GM12878 (cell line): ENCODE results near the gene DNAJC5G. TPM values are rescaled to one million over a fixed set of nuclear protein-coding genes. Genes with fewer than 3 reads are reported as not detected.

Source experiments
- ATAC-seq: fragments of 200-7000 bp; cut with Tn5 transposase; 3 replicates; pipeline ENCODE4 v1.9.1; 2020; ENCODE audit warnings: mild to moderate bottlenecking, moderate library complexity
- BruUV-seq: library from RNA; stranded (reverse); fragments of 400-500 nt; replicated peaks from 2 replicates; lab custom pipeline; 2021; lab: Mats Ljungman, UMichigan
- CTCF ChIA-PET: fragments of 300-600 bp; sonication (Branson Sonifier 250); formaldehyde crosslinking; extraction: SDS; loops from one replicate; lab custom pipeline; 2021; ENCODE audit warnings: inconsistent platforms; lab: Yijun Ruan, JAX
- POLR2A ChIA-PET: fragments of 350-600 bp; formaldehyde crosslinking; extraction: SDS; loops from one replicate; lab custom pipeline; 2021; ENCODE audit warnings: inconsistent platforms; lab: Charles Lee
- RAD21 ChIA-PET: fragments of 300-600 bp; sonication (Branson Sonifier 250); formaldehyde crosslinking; loops from one replicate; lab custom pipeline; 2023; ENCODE audit warnings: antibody characterized with exemption; ENCODE audit not compliant: unreplicated experiment; lab: Charles Lee
- SMC1A ChIA-PET: fragments of 300-600 bp; sonication (Branson Sonifier 250); formaldehyde crosslinking; loops from one replicate; lab custom pipeline; 2023; ENCODE audit not compliant: unreplicated experiment, uncharacterized antibody; lab: Charles Lee
- DNase-seq: peaks from one replicate; pipeline ENCODE4 v3.0.0-alpha.2; 2011; ENCODE audit warnings: low read depth, low spot score
- FAIRE-seq: peaks from 3 replicates; lab custom pipeline; 2011; peaks lifted over from hg19 to GRCh38; lab: Jason Lieb, UNC
- H2AFZ ChIP-seq: 2 replicates; pipeline ENCODE4 v1.6.0; 2011; ENCODE audit warnings: low read depth, low read length, control low read depth; ENCODE audit not compliant: control insufficient read depth
- H3K27ac ChIP-seq: 2 replicates; pipeline ENCODE4 v1.5.1; 2011; ENCODE audit warnings: control low read depth; ENCODE audit not compliant: control insufficient read depth, insufficient read depth
- H3K27me3 ChIP-seq, 2 experiments: replicated peaks in 1 of 2; 2 replicates each; pipeline versions ENCODE4 v1.6.0 to v1.6.1; 2011; ENCODE audit warnings: low read length in 1 of 2; ENCODE audit not compliant: control insufficient read depth in 2 of 2, insufficient read depth in 2 of 2
- H3K36me3 ChIP-seq, 2 experiments: 2 replicates each; pipeline ENCODE4 v1.5.1; 2011; ENCODE audit warnings: low read length in 1 of 2; ENCODE audit not compliant: control insufficient read depth in 2 of 2, insufficient read depth in 2 of 2
- H3K4me1 ChIP-seq: 2 replicates; pipeline ENCODE4 v1.6.1; 2011; ENCODE audit warnings: mild to moderate bottlenecking, low read length, moderate library complexity, mixed read lengths; ENCODE audit not compliant: control insufficient read depth, insufficient read depth
- H3K4me2 ChIP-seq: 2 replicates; pipeline ENCODE4 v1.6.0; 2011; ENCODE audit warnings: control low read depth; ENCODE audit not compliant: control insufficient read depth, insufficient read depth
- H3K4me3 ChIP-seq: fragments of 200-600 bp; sonication (generic); 2 replicates; pipeline ENCODE4 v1.5.1; 2016
- H3K79me2 ChIP-seq: 2 replicates; pipeline ENCODE4 v1.6.0; 2011; ENCODE audit warnings: low read length; ENCODE audit not compliant: control insufficient read depth, insufficient read depth
- H3K9ac ChIP-seq: 2 replicates; pipeline ENCODE4 v1.8.0; 2011; ENCODE audit warnings: low read length, control low read depth, mixed read lengths; ENCODE audit not compliant: control insufficient read depth, insufficient read depth
- H3K9me3 ChIP-seq: replicated peaks from 3 replicates; pipeline ENCODE4 v1.5.1; 2011; ENCODE audit warnings: mild to moderate bottlenecking, low read length; ENCODE audit not compliant: control insufficient read depth, insufficient read depth
- H4K20me1 ChIP-seq: 2 replicates; pipeline ENCODE4 v1.6.0; 2011; ENCODE audit not compliant: control insufficient read depth, insufficient read depth
- ATF7 ChIP-seq: fragments of 450-650 bp; IDR thresholded peaks from 2 replicates; pipeline ENCODE4 v1.6.1; 2016; ENCODE audit warnings: low read depth, mild to moderate bottlenecking
- CEBPZ ChIP-seq: fragments of 150-350 bp; IDR thresholded peaks from 2 replicates; pipeline ENCODE4 v1.6.1; 2016; ENCODE audit warnings: low read depth, low read length
- CHD1 ChIP-seq: IDR thresholded peaks from 2 replicates; pipeline ENCODE4 v1.6.1; 2012; ENCODE audit warnings: low read depth, low read length, improper control_type of control experiment
- CHD4 ChIP-seq: fragments of 200-600 bp; sonication (generic); IDR thresholded peaks from 2 replicates; pipeline ENCODE4 v1.6.1; 2016; ENCODE audit warnings: mild to moderate bottlenecking
- DPF2 ChIP-seq: fragments of 450-650 bp; IDR thresholded peaks from 2 replicates; pipeline ENCODE4 v1.6.1; 2017; ENCODE audit warnings: mild to moderate bottlenecking
- ELK1 ChIP-seq: IDR thresholded peaks from 2 replicates; pipeline ENCODE4 v1.6.1; 2012; ENCODE audit warnings: low read depth, low read length, improper control_type of control experiment
- MXI1 ChIP-seq: fragments of 150-350 bp; IDR thresholded peaks from 2 replicates; pipeline ENCODE4 v1.6.1; 2011; ENCODE audit warnings: low read depth, mild to moderate bottlenecking, inconsistent platforms, low read length, improper control_type of control experiment
- NFYB ChIP-seq: IDR thresholded peaks from 2 replicates; pipeline ENCODE4 v1.6.1; 2011; ENCODE audit warnings: low read depth, mild to moderate bottlenecking, low read length, improper control_type of control experiment, moderate library complexity; ENCODE audit not compliant: insufficient read depth
- SMAD1 ChIP-seq: fragments of 450-650 bp; IDR thresholded peaks from 2 replicates; pipeline ENCODE4 v1.6.1; 2018; ENCODE audit warnings: mild to moderate bottlenecking, low read depth; ENCODE audit not compliant: partially characterized antibody
- SPI1 ChIP-seq: IDR thresholded peaks from 2 replicates; pipeline ENCODE4 v1.6.1; 2011; ENCODE audit warnings: low read depth, mild to moderate bottlenecking, low read length, moderate library complexity, borderline replicate concordance; ENCODE audit not compliant: insufficient read depth
- TCF12 ChIP-seq: IDR thresholded peaks from 2 replicates; pipeline ENCODE4 v1.6.1; 2011; ENCODE audit warnings: low read depth, mild to moderate bottlenecking, low read length
- USF2 ChIP-seq: IDR thresholded peaks from 2 replicates; pipeline ENCODE4 v1.6.1; 2011; ENCODE audit warnings: low read depth, low read length, improper control_type of control experiment, borderline replicate concordance
- ZBTB4 ChIP-seq: fragments of 450-650 bp; formaldehyde crosslinking; IDR thresholded peaks from 2 replicates; pipeline ENCODE4 v1.4.0; 2022; ENCODE audit warnings: mild to moderate bottlenecking, moderate library complexity
- WGBS: methylation state at CpG from one replicate; pipeline ENCODE4 v1.1.6; 2016; ENCODE audit warnings: low lambda C conversion rate; ENCODE audit not compliant: insufficient replicate concordance, insufficient coverage; ENCODE audit errors: missing lambda C conversion rate; 5-methylcytosine and 5-hydroxymethylcytosine counted together
- in situ Hi-C: fragments of 300-500 bp; cut with MboI; formaldehyde crosslinking; loops from 9 replicates; pipeline ENCODE4 v1.14.3; 2018; ENCODE audit warnings: mixed read lengths
- intact Hi-C: fragments of 100-400 bp; cut with micrococcal nuclease; formaldehyde crosslinking; loops from one replicate; pipeline ENCODE4 v1.14.2; 2022; ENCODE audit not compliant: unreplicated experiment
- polyA plus RNA-seq, 11 experiments: library from polyadenylated mRNA; depleted of rRNA in 4 of 11; unstranded in 6 of 11; stranded (reverse) in 5 of 11; fragments of >200 nt; fragmentation: Nextera tagmentation in 4 of 11; fragmentation: Illumina TruSeq in 1 of 11; extraction: Ambion mirVana in 4 of 11; extraction: Trizol in 1 of 11; gene quantifications; 1 replicate in 1 of 11; 2 replicates in 10 of 11; pipeline versions ENCODE4 v1.2.1 to v1.2.3, GENCODE V29; 2011 to 2016; ENCODE audit warnings: inconsistent platforms in 2 of 11, missing spikeins in 2 of 11, low read depth in 1 of 11
- total RNA-seq, 4 experiments: library from RNA; depleted of rRNA in 3 of 4; stranded (reverse); fragments of >200 nt in 3 of 4; fragmentation: Illumina TruSeq in 1 of 4; extraction: Trizol in 1 of 4; gene quantifications; 2 replicates each; pipeline versions ENCODE4 v1.2.1 to v1.2.3, GENCODE V29; 2013 to 2021

Gene DNAJC5G
- total and polyA plus RNA-seq, 10 of the 15 experiments (the other 5 are each of a cell fraction or from before 2014, with no cell fraction given) = not detected

- 91% methylated on average over 9 of the region's 9 CpGs for WGBS
- Histone ChIP-seq H3K4me2 (no peak overlapping the region), H4K20me1 (no peaks in the 10 kb centered on the region), H3K4me1 (no peaks in the 10 kb centered on the region), H2AFZ (no peak overlapping the region), H3K36me3 (peaks cover 43 to 66% of the 10 kb centered on the region in 2 experiments), H3K79me2 (no peaks in the 10 kb centered on the region), H3K27me3 (no peaks in the 10 kb centered on the region), H3K9ac (no peak overlapping the region), H3K4me3 (no peak overlapping the region), H3K27ac (no peak overlapping the region), H3K9me3 (no peaks in the 10 kb centered on the region)
- no TSS peak for BruUV-seq
- ChIA-PET SMC1A (no interaction called here), CTCF (no interaction called here), RAD21 (no interaction called here), POLR2A (no interaction called here)
- FAIRE-seq (no peak), ATAC-seq (no peak), DNase-seq (no peak)
- intact Hi-C loops = no loop called here
- no peak for TF ChIP-seq ATF7
- TF ChIP-seq ZBTB4 (CRISPR knock-in tag) = no peak
- no peak for TF ChIP-seq USF2
- TF ChIP-seq DPF2 = no peak
- TF ChIP-seq SPI1 = no peak
- no peak for TF ChIP-seq SMAD1
- no peak for TF ChIP-seq TCF12
- no peak for TF ChIP-seq CHD4
- no peak for TF ChIP-seq MXI1
- TF ChIP-seq CHD1 = no peak
- no peak for TF ChIP-seq CEBPZ
- TF ChIP-seq ELK1 = no peak
- TF ChIP-seq NFYB = no peak
- in situ Hi-C loops = no loop called here
Measured at GRCh38 chr2:27240406-27240805, 34.8 kb upstream of the DNAJC5G start.
